Activated CD4-positive, alpha-beta T cell treated with anti-CD3 and anti-CD28 coated beads for 4 hours (primary cell): Measurements from ENCODE around the gene ACTRT3.

ENCODE experiments used
- DNase-seq, 2 donors: peaks; one replicate each; pipeline ENCODE4 v3.0.0-alpha.2; 2020

Gene ACTRT3

GRCh38 chr3:169769287-169770181, at the start of gene ACTRT3:
Gene ACTRT3, minus strand, starts transcription at chr3:169769561. Its CDS starts 41 bp downstream, at chr3:169769520.
- peak; percentile 54 to 63 for DNase-seq

- DNase-seq: no peak
Measured at GRCh38 chr3:169818316-169818715, 49.0 kb upstream of the ACTRT3 start.

GRCh38 chr3:169815590-169816150, 46.3 kb upstream of the ACTRT3 start:
- DNase-seq: no peak

GRCh38 chr3:169813757-169814517, 44.6 kb upstream of the ACTRT3 start:
- DNase-seq: peak; percentile 72 to 79

- DNase-seq: no peak
Measured at GRCh38 chr3:169813278-169813677, 43.9 kb upstream of the ACTRT3 start.

GRCh38 chr3:169812332-169813235, 43.2 kb upstream of the ACTRT3 start, which contains the start of the genes LRRC34 and LRRIQ4:
Gene LRRC34, minus strand, starts transcription at chr3:169812904. Its CDS starts 356 bp downstream, at chr3:169812548.
Gene LRRIQ4, plus strand, starts transcription at chr3:169812870. Its CDS starts 9,052 bp downstream, at chr3:169821922.
- DNase-seq: peak; percentile 68 to 73

GRCh38 chr3:169811631-169812331, 42.4 kb upstream of the ACTRT3 start:
- DNase-seq: peak in 1 of 2 donors; percentile 4

- DNase-seq: no peak
Measured at GRCh38 chr3:169809230-169809795, 40.0 kb upstream of the ACTRT3 start.

GRCh38 chr3:169804681-169805080, 35.3 kb upstream of the ACTRT3 start:
- DNase-seq: no peak

- no peak for DNase-seq
Measured at GRCh38 chr3:169792359-169792758, 23.0 kb upstream of the ACTRT3 start.

- no peak for DNase-seq
Measured at GRCh38 chr3:169790687-169791429, 21.5 kb upstream of the ACTRT3 start.

GRCh38 chr3:169790219-169790618, 20.9 kb upstream of the ACTRT3 start:
- DNase-seq: no peak

- DNase-seq: no peak
Measured at GRCh38 chr3:169787791-169788190, 18.4 kb upstream of the ACTRT3 start.

GRCh38 chr3:169787120-169787519, 17.8 kb upstream of the ACTRT3 start:
- DNase-seq: no peak

- DNase-seq: no peak
Measured at GRCh38 chr3:169781209-169781855, 12.0 kb upstream of the ACTRT3 start.

GRCh38 chr3:169780742-169781141, 11.4 kb upstream of the ACTRT3 start:
- DNase-seq: no peak

- no peak for DNase-seq
Measured at GRCh38 chr3:169777822-169778221, 8.5 kb upstream of the ACTRT3 start.

- DNase-seq: no peak
Measured at GRCh38 chr3:169774186-169774585, 4.8 kb upstream of the ACTRT3 start.

- peak; percentile 90 to 91 for DNase-seq
Measured at GRCh38 chr3:169772897-169773816, 3.8 kb upstream of the ACTRT3 start, which contains the start of gene MYNN. Gene MYNN, plus strand, starts transcription at chr3:169773396. Its CDS starts 900 bp downstream, at chr3:169774296.
